Cardiac septum (tissue), 1 donor: Measurements from ENCODE around the gene ING3. TPM values are rescaled to one million over a fixed set of nuclear protein-coding genes. Genes with fewer than 3 reads are reported as not detected.
"Not testable (repeated sequence)": the region's sequence is repeated elsewhere in the genome, so short reads cannot be mapped to it uniquely, and the experiment has no call there.

Source experiments
- DNase-seq: peaks from one replicate; pipeline ENCODE4 v3.0.0-alpha.2; 2020; ENCODE audit warnings: low spot score
- intact Hi-C: fragments of 100-400 bp; cut with DNase I; formaldehyde crosslinking; loops from one replicate; pipeline ENCODE4 v1.14.0; 2022
- total RNA-seq: library from RNA; stranded (reverse); fragmentation: NEBNext Ultra II Directional; extraction: Animal tissue kit (Norgen Biotek cat#: 25700); gene quantifications from one replicate; pipeline ENCODE4 v1.2.1, GENCODE V29; 2021
- donor health status: DM: no; HTN: no; CAD: no.

Gene ING3
- total RNA-seq, 1 donor from 2014 or later = 15.5 TPM

DNA sequence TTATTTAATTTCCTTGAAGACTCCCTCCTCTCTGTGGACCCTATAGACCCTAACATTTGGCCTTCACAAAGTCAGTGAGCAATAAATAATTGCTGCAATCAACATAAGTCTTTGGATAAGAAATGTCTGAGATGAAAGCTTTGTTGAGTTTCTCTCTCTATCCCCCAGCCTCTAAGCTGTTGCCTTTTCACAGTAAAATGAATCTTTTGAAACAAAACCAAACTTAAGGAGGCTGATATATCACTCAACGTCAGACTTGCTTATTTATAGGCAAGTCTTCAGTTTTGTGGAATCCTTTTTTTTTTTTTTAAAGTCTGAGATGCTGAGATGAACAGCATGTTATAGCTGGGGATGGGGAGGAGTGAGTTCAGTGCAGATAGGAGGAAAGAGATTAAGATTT lies 47.9 kb downstream of the ING3 start:
- intact Hi-C loops = no loop called here
- DNase-seq = no peak

DNA sequence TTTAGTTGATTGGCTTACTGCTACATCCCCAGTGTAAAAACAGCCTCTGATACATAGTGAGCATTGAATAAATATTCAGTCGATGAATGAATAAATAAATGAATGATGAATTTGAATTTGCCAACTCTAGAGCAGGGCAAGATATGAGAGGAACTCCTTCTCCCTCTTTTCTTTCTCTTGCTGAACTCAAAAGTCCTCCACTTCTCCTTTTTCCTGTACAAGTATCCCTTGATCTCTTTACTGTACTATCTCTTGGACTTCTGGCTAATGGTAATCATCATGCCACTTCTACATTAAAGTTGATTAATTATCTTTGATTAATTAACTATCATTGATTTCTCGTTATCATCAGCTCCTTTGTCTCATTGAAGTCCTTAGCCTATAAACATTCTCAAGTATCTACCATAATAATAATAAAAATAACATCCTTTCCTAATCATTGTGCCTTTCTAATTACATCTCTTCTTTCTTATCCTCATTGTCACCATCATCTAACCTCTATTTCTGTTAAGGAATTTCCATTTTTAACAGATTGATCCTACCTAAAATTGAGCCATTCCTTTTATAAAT lies 48.5 kb downstream of the ING3 start:
- intact Hi-C loops = no loop called here
- DNase-seq = no peak

GRCh38 chr7:121000081-121000983 lies 49.8 kb downstream of the ING3 start:
- intact Hi-C loops = no loop called here
- DNase-seq = no peak

- intact Hi-C loops = no loop called here
Observed at GRCh38 chr7:121001234-121001906, 50.8 kb downstream of the ING3 start.

DNA sequence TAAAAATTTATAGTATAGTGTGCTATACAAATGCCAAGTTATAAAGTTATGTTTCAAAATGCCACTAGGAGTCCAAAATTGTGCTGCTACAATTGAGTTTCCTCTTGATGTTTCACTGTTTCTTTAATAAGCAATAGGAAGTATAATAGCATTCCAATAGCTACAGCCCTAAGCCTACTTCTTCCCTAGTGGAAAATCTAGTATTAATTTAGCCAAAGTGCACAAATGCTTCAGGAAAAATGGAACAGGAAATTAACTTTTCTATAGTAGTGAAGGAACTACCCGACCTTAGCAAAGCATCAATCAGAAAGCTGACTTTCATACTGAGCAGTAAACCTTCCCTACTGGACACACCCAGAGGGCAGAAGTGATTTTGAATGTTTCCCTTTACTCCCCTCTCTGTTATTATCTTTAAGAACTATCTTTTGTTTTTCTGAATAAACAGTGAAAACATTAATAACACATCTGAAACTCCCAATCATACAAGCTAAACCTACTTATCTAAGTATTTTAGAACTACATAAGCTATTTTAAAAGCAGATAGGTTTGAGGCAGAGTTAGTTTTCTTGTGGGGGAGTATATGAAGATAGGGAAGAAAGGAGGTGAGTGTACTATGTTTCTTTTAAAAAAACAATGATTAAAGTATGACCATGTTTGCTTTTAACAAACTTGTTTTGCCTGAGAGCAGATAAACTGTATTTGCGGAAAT lies 51.6 kb downstream of the ING3 start:
- intact Hi-C loops = no loop called here
- DNase-seq = no peak

More at GRCh38 chr7:121001234-121001906, 50.8 kb downstream of the ING3 start:
- DNase-seq = no peak

DNA sequence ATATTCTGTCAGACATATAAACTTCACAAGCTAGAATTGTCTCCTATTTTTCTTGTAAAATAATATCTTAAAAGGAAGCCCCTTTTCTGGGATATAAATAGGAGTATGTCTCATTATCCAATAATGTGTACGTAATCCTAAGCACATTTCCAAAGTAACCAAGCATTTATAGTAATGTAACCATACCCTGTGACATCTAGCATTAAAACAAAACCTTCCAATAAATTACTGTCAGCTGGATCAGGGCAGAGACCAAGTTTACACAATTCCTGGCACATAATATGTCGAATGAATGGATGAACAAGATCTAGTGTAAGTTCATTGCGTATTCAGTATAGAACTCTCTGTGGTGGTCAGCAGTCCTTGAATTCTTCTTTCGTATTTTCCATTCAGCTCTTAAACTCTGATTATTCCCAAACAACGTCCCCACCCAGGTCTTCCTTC lies 52.2 kb downstream of the ING3 start:
- intact Hi-C loops = no loop called here
- no peak for DNase-seq

- peak; percentile 81 for DNase-seq
- intact Hi-C loops = no loop called here
Observed at GRCh38 chr7:121003986-121004685, 53.6 kb downstream of the ING3 start.

- intact Hi-C loops, DNase-seq: not testable (repeated sequence)
Observed at GRCh38 chr7:121005058-121005457, 54.5 kb downstream of the ING3 start.

DNA sequence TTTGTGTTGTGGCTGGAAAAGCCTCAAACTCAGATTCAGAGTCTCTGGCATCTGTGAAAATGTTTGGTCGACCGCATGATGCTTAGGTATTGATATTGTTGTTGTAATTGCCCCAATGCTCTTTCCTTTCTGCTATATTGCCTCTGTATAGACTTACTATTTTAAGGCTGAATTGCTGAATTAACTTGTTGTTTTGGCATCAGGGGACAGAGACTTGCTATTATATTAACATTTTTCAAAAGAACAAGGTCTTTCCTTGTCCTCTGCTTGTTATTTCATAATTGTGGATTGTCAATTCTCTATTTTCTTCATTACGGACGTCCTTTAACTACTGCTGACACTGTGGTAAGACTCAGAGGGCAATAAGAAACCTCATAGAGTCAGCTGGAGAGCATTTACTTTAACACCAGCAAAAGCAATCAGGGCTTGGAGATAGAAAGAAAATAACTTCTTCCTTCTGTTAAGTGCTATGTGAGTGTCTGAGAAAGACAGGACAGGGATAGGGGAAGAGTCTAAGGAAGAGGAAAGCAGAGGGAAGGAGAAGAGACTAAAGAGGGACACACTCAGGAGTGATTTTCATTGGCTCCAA lies 55.5 kb downstream of the ING3 start:
- no peak for DNase-seq
- intact Hi-C loops = no loop called here

- intact Hi-C loops = no loop called here
Observed at GRCh38 chr7:121006711-121007315, 56.2 kb downstream of the ING3 start.

DNA sequence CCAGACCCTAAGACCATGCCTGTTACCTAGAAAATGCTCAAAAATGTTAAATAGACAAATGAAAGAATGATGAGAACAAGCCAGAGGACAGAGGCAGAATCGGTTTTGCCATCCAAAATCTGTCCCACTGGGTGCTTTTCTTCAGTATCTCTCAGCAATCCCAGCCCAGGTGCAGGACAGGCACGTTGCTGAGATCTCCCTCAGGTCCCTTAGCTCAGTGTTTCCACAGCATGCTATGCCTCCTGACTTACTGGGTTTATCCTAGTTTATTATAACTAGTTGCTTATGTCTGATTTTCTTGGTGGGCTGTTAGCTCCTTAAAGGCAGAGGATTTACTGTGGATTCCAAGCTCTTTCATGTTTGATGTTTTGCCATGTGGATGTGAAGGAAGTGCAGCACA lies 58.2 kb downstream of the ING3 start:
- intact Hi-C loops = no loop called here
- no peak for DNase-seq

More at GRCh38 chr7:121006711-121007315, 56.2 kb downstream of the ING3 start:
- no peak for DNase-seq

GRCh38 chr7:121011401-121011800 lies 60.8 kb downstream of the ING3 start:
- intact Hi-C loops = no loop called here
- DNase-seq = no peak

DNA sequence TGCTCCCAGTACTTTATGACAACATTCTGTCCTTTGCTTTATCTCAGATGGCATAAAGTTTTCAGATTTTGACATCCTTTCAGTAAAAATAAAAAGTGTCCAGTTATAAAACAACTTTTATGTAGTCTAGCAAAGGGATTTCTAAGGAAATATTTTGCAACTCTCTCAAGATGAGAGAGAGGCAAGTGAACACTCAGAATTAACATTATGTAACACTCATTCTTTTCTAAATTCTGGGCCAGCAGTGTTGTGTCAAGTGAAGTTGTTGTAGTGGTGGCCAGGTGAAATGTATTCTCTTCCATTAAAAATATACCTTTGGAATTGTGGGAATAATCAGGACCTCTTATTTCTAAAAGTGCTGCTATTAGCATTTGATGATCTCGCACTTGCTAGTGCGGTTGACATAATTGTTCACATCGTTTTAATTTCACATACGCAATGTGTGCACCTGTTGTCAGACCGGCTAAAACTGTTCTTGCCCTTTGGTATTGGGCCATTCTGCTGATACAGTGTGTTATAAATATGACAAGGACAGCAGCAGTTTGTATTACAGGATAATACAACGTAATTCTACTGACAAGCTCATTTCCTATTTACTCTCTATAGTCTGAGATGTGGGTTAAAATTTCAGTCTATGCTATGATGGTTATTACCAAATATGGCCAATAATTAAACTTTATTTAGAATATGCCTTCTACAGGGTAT lies 61.7 kb downstream of the ING3 start:
- intact Hi-C loops = no loop called here
- no peak for DNase-seq

DNA sequence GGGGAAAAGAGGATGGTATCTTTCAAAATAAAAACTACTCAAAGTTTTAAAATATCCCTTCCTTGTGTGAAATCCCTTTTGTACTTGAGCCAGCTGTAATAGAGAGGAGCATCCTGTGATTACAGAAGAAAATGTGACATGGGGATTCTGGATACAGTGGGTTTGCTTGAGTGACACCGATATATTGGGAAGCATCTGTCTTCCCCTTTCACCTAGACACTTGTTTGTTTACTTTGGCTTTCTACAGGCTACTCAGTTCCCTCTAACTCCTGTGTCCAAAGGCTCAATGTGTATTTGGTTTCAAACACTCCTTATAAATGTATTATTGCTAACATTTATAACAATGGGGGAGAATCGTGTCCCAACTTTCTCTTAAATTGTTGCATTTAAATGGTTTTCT lies 62.3 kb downstream of the ING3 start:
- intact Hi-C loops = no loop called here
- DNase-seq = no peak

GRCh38 chr7:121015560-121015959 lies 65.0 kb downstream of the ING3 start:
- intact Hi-C loops = no loop called here
- DNase-seq = no peak

DNA sequence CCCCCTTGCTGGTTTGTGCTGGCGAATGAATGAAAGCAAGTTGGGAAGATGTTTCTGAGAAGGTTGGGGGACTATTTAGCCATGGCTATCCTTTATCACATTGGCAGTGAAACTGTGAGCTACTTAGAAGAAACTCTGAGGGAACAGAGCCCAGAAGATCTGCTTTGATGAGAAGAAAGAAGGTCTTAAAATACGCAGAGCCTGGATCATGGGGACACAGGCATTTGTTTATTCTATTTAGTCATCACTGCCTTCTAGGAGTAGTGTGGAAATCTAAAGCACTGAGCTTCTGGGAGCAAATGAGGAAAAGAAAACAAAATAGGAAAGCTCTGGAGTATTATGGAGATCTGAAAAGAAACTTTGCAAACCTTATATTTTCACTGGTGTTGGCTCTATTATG lies 66.4 kb downstream of the ING3 start:
- intact Hi-C loops = no loop called here
- DNase-seq = no peak

DNA sequence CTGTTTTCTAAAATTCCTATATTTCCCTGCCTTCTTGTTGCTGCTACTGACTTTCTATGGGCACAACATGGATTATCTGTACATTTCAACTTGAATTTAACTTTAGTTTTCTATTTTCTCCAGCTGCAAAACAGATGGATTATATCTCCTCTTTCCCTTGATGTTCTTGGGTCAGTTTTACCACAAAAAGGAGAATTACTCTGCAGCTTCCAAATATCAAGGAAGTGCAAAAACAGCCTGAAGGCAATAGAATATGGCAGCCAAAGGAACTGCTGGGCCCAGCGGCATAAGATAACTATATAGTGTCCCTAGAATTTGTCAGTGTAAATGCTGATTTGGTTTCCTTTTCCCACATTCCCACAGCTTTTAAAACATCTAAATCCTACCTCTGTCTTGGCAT lies 67.0 kb downstream of the ING3 start:
- intact Hi-C loops = no loop called here
- no peak for DNase-seq

DNA sequence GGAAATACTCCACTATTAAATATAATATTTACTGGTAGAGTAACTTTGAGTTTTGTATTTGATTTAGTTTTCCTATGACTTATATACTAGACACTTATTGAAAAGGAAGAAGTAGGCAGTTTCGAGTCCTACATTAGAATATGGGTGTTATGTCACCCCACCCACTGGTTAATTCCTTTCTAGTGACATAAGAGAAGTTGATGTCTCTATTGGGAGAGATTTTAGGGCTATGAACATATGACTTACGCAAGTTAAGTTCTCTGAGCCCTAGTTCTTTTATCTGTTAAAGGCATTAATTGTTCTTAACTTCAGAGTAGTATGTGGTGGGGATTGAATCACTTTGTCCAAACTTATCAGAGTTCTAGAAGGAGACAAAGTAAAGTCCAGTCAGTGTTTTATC lies 68.4 kb downstream of the ING3 start:
- intact Hi-C loops = no loop called here
- no peak for DNase-seq
